Stomach (tissue), 9 donors: ENCODE measurements around the gene ADD3. TPM values are rescaled to one million over a fixed set of nuclear protein-coding genes. Genes with fewer than 3 reads are reported as not detected.
A peak's percentile ranks its signal among the peaks of the same experiment; 100 is the strongest.

ENCODE experiments used
- DNase-seq, 2 donors: peaks; one replicate each; pipeline versions ENCODE4 v3.0.0 to v3.0.0-alpha.2; 2013 to 2019
- H3K27ac ChIP-seq, 5 donors: fragments of 200-600 bp in 4 of 5; sonication (generic) in 4 of 5; one replicate each; pipeline ENCODE4 v1.5.1; 2013 to 2019; ENCODE audit warnings: mild to moderate bottlenecking in 1 of 5, moderate library complexity in 1 of 5
- H3K27me3 ChIP-seq, 3 donors: fragments of 200-600 bp; sonication (generic); one replicate each; pipeline ENCODE4 v1.5.1; 2017 to 2019; ENCODE audit warnings: mixed run types in 1 of 3
- H3K36me3 ChIP-seq, 4 donors: fragments of 200-600 bp; sonication (generic); 1 replicate in 3 of 4; 2 replicates in 1 of 4; pipeline ENCODE4 v1.5.1; 2016 to 2019
- H3K4me1 ChIP-seq, 4 donors: fragments of 200-600 bp; sonication (generic); one replicate each; pipeline ENCODE4 v1.5.1; 2016 to 2019
- H3K4me3 ChIP-seq, 4 donors: fragments of 200-600 bp; sonication (generic) in 3 of 4; one replicate each; pipeline ENCODE4 v1.5.1; 2016 to 2019; ENCODE audit warnings: mild to moderate bottlenecking in 1 of 4
- H3K9me3 ChIP-seq, 4 donors: fragments of 200-600 bp; sonication (generic); one replicate each; pipeline ENCODE4 v1.5.1; 2016 to 2019
- EP300 ChIP-seq: sonication (generic); formaldehyde crosslinking; IDR thresholded peaks from one replicate; pipeline ENCODE4 v1.6.1; 2017; ENCODE audit warnings: antibody characterized with exemption
- POLR2A ChIP-seq, 4 donors: fragments of 450-650 bp; IDR thresholded peaks; one replicate each; pipeline ENCODE4 v1.6.1; 2016; ENCODE audit warnings: antibody characterized with exemption in 4 of 4, control low read depth in 2 of 4, mild to moderate bottlenecking in 1 of 4, moderate library complexity in 1 of 4
- POLR2AphosphoS5 ChIP-seq, 3 donors: sonication (generic); formaldehyde crosslinking; IDR thresholded peaks; one replicate each; pipeline ENCODE4 v1.6.1; 2016; ENCODE audit warnings: antibody characterized with exemption in 3 of 3
- WGBS, 5 donors: extraction: QIAGEN DNeasy Blood & Tissue Kit in 3 of 5; methylation state at CpG; one replicate each; pipeline versions ENCODE4 v1.1.5 to v1.1.7; 2013 to 2018; 5-methylcytosine and 5-hydroxymethylcytosine counted together
- intact Hi-C: fragments of 100-400 bp; cut with DNase I; formaldehyde crosslinking; loops from one replicate; pipeline ENCODE4 v1.15.1; 2023; ENCODE audit warnings: low total_unique reads
- polyA plus RNA-seq, 3 donors: library from polyadenylated mRNA; stranded (reverse); fragments of 200-250 nt; gene quantifications; one replicate each; pipeline ENCODE4 v1.2.3, GENCODE V29; 2013
- total RNA-seq, 5 donors: library from RNA; depleted of rRNA; stranded (reverse); fragments of >200 nt; gene quantifications; one replicate each; pipeline versions ENCODE4 v1.1.0 to v1.2.3, GENCODE V29; 2014 to 2016
- TF ChIP-seq, protein P1 (sequence below), 7 experiments: fragments of 450-650 bp in 4 of 7; fragments of 200-600 bp in 3 of 7; sonication (generic) in 3 of 7; IDR thresholded peaks; one replicate each; pipeline ENCODE4 v1.5.1; 2016 to 2019; ENCODE audit warnings: antibody characterized with exemption in 7 of 7, control low read depth in 2 of 7, mild to moderate bottlenecking in 1 of 7
- donor health status: healthy with polysubstance abuse.
- donor health status: Bipolar disorder and iron deficiency.
- donor health status: healthy.

ADD3 gene
- total and polyA plus RNA-seq, 8 donors, result 22.9 to 600 (median 80.3) TPM

DNA sequence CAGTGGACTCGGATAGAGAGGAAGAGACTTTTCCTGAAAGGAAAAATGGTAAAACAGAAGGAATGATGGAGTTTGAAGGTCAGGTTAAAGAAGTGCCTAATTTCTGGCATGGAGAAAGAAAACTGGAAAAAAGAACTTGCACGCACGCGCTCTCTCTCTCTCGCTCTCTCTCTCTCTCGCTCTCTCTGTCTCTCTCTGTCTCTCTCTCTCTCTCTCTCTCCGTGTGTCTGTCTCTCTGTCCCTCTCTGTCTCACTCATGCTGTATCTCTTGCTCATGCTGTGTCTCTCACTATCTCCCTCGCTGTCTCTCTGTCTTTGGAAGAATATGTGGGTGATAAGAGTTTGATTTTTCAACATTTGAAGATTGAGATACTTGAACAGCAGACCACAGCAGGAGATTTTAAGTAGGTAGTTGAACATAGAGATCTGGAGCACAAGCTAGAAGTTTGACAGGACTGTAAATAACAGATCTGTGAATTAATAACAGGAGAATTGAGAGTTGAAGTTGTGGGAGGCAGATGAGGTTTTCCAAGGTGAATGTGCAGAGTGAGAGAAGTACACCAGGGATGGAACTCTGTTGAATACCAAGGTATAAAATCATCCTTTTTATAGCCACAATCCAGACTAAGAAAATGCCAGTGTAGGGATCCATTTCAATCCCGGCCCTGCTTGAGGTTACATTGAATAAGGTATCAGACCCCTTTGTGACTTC is 33.1 kb downstream of the ADD3 start:
- Histone ChIP-seq H3K4me3 (no peak overlapping the region), H3K27me3 (no peaks in the 10 kb centered on the region), H3K4me1 (peaks cover 0 to 33% (median 16%) of the 10 kb centered on the region in 4 donors), H3K36me3 (no peaks in the 10 kb centered on the region), H3K27ac (no peak overlapping the region), H3K9me3 (no peaks in the 10 kb centered on the region)
- intact Hi-C loops, result no loop called here
- no peak for DNase-seq
- WGBS, 5 donors, result 85 to 91% (median 89%) methylated on average over 9 of the region's 9 CpGs
- TF ChIP-seq EP300 (no peak), POLR2AphosphoS5 (IDR thresholded peaks at IDR 0.05) (no peak), POLR2A (IDR thresholded peaks at IDR 0.05) (no peak)
- TF ChIP-seq, protein P1, sequence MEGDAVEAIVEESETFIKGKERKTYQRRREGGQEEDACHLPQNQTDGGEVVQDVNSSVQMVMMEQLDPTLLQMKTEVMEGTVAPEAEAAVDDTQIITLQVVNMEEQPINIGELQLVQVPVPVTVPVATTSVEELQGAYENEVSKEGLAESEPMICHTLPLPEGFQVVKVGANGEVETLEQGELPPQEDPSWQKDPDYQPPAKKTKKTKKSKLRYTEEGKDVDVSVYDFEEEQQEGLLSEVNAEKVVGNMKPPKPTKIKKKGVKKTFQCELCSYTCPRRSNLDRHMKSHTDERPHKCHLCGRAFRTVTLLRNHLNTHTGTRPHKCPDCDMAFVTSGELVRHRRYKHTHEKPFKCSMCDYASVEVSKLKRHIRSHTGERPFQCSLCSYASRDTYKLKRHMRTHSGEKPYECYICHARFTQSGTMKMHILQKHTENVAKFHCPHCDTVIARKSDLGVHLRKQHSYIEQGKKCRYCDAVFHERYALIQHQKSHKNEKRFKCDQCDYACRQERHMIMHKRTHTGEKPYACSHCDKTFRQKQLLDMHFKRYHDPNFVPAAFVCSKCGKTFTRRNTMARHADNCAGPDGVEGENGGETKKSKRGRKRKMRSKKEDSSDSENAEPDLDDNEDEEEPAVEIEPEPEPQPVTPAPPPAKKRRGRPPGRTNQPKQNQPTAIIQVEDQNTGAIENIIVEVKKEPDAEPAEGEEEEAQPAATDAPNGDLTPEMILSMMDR (IDR thresholded peaks at IDR 0.05), result no peak

- no peaks in the 10 kb centered on the region for H3K36me3 ChIP-seq
- 47 to 62% (median 59%) methylated on average over 3 of the region's 3 CpGs for WGBS, 5 donors
- no peak for TF ChIP-seq POLR2A (IDR thresholded peaks at IDR 0.05)
- TF ChIP-seq, protein P1 (IDR thresholded peaks at IDR 0.05), result no peak
- peaks cover 0 to 36% (median 16%) of the 10 kb centered on the region in 4 donors for H3K4me1 ChIP-seq
- intact Hi-C loops, result no loop called here
- no peak overlapping the region for H3K27ac ChIP-seq
- H3K9me3 ChIP-seq, result no peaks in the 10 kb centered on the region
- no peak for DNase-seq
- no peak overlapping the region for H3K4me3 ChIP-seq
- H3K27me3 ChIP-seq, result no peaks in the 10 kb centered on the region
Observed at GRCh38 chr10:110041479-110041829, 33.7 kb downstream of the ADD3 start.

DNA sequence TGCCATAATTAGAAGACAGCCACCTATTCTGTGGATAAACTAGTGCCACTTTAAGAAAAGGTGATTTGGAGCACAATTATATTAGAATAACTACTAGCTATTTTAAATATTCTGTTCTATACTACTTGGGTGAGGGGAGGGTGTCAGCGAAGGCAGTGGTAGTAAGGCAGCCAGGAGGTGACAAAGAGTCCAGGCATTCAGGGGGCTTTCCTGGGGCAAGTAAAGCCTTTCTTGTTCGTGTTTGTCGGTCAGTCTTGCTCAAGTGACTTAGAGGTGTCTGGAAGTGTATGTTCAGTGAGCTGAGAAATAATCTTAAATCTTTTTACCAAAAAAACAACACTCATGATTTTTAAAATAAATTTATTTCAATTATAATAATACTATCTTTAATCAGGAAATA is 34.4 kb downstream of the ADD3 start:
- 61 to 79% (median 63%) methylated on average over 3 of the region's 3 CpGs for WGBS, 5 donors
- no peak overlapping the region for H3K4me3 ChIP-seq
- no peak for DNase-seq
- no peaks in the 10 kb centered on the region for H3K27me3 ChIP-seq
- H3K36me3 ChIP-seq, result no peaks in the 10 kb centered on the region
- intact Hi-C loops, result no loop called here
- peak overlapping the region in 1 of 5 donors; percentile 38 for H3K27ac ChIP-seq
- H3K4me1 ChIP-seq, result peaks cover 0 to 40% (median 14%) of the 10 kb centered on the region in 4 donors
- H3K9me3 ChIP-seq, result no peaks in the 10 kb centered on the region
- TF ChIP-seq POLR2AphosphoS5 (IDR thresholded peaks at IDR 0.05), result no peak
- TF ChIP-seq EP300, result no peak
- TF ChIP-seq, protein P1 (IDR thresholded peaks at IDR 0.05), result no peak
- no peak for TF ChIP-seq POLR2A (IDR thresholded peaks at IDR 0.05)

- Histone ChIP-seq H3K27me3 (no peaks in the 10 kb centered on the region), H3K4me3 (no peak overlapping the region), H3K36me3 (no peaks in the 10 kb centered on the region), H3K27ac (no peak overlapping the region), H3K9me3 (no peaks in the 10 kb centered on the region), H3K4me1 (peaks cover 0 to 40% (median 14%) of the 10 kb centered on the region in 4 donors)
- intact Hi-C loops, result no loop called here
- 64 to 74% (median 66%) methylated on average over 4 of the region's 4 CpGs for WGBS, 5 donors
- DNase-seq, result no peak
- TF ChIP-seq POLR2A (IDR thresholded peaks at IDR 0.05) (no peak), POLR2AphosphoS5 (IDR thresholded peaks at IDR 0.05) (no peak), EP300 (no peak)
- TF ChIP-seq, protein P1 (IDR thresholded peaks at IDR 0.05), result no peak
Observed at GRCh38 chr10:110042891-110043290, 35.1 kb downstream of the ADD3 start.
